Left kidney (tissue), 2 donors: Measurements from ENCODE around the gene CPPED1. TPM values are rescaled to one million over a fixed set of nuclear protein-coding genes. Genes with fewer than 3 reads are reported as not detected.

Experiments used
- DNase-seq: peaks from one replicate; pipeline ENCODE4 v3.0.0-alpha.2; 2013
- polyA plus RNA-seq: library from polyadenylated mRNA; unstranded; fragments of 120-200 nt; gene quantifications from one replicate; pipeline ENCODE4 v1.2.1, GENCODE V29; 2013; ENCODE audit not compliant: insufficient read length

Gene CPPED1
- polyA plus RNA-seq, 1 donor, result 25.8 TPM

GRCh38 chr16:12682432-12683165, 121.1 kb downstream of the CPPED1 start:
- no peak for DNase-seq

GRCh38 chr16:12681653-12682052, 122.0 kb downstream of the CPPED1 start:
- no peak for DNase-seq

- DNase-seq, result no peak
Observed at GRCh38 chr16:12680531-12680930, 123.2 kb downstream of the CPPED1 start.

- no peak for DNase-seq
Observed at GRCh38 chr16:12679660-12680272, 123.9 kb downstream of the CPPED1 start.

- no peak for DNase-seq
Observed at GRCh38 chr16:12678983-12679382, 124.7 kb downstream of the CPPED1 start.

GRCh38 chr16:12677502-12677901, 126.2 kb downstream of the CPPED1 start:
- DNase-seq, result no peak

GRCh38 chr16:12675852-12676251, 127.8 kb downstream of the CPPED1 start:
- DNase-seq, result no peak

GRCh38 chr16:12675046-12675445, 128.6 kb downstream of the CPPED1 start:
- DNase-seq, result no peak

- no peak for DNase-seq
Observed at GRCh38 chr16:12674524-12674923, 129.2 kb downstream of the CPPED1 start.

GRCh38 chr16:12674071-12674470, 129.6 kb downstream of the CPPED1 start:
- no peak for DNase-seq

GRCh38 chr16:12673466-12673865, 130.2 kb downstream of the CPPED1 start:
- DNase-seq, result no peak

GRCh38 chr16:12672986-12673385, 130.7 kb downstream of the CPPED1 start:
- DNase-seq, result no peak

GRCh38 chr16:12669908-12670307, 133.8 kb downstream of the CPPED1 start:
- no peak for DNase-seq

- no peak for DNase-seq
Observed at GRCh38 chr16:12667909-12668308, 135.8 kb downstream of the CPPED1 start.

GRCh38 chr16:12664164-12664733, 139.4 kb downstream of the CPPED1 start:
- DNase-seq, result no peak

- peak; percentile 88 for DNase-seq
Observed at GRCh38 chr16:12661656-12662172, 142.0 kb downstream of the CPPED1 start.

GRCh38 chr16:12659871-12660270, 143.8 kb downstream of the CPPED1 start:
- no peak for DNase-seq

GRCh38 chr16:12658506-12658905, 145.2 kb downstream of the CPPED1 start:
- DNase-seq, result no peak

- DNase-seq, result no peak
Observed at GRCh38 chr16:12655537-12655936, 148.2 kb downstream of the CPPED1 start.

- DNase-seq, result no peak
Observed at GRCh38 chr16:12653820-12654392, 149.8 kb downstream of the CPPED1 start.

- no peak for DNase-seq
Observed at GRCh38 chr16:12652924-12653323, 150.8 kb downstream of the CPPED1 start.

GRCh38 chr16:12651765-12652512, 151.7 kb downstream of the CPPED1 start:
- DNase-seq, result no peak
